UCSD-AML1 (cell line): ENCODE measurements around the gene LRPPRC.

Experiments used
- DNase-seq: peaks from one replicate; lab custom pipeline; 2025; ENCODE audit not compliant: unreplicated experiment; lab: John Stamatoyannopoulos, UW

The LRPPRC gene

DNA sequence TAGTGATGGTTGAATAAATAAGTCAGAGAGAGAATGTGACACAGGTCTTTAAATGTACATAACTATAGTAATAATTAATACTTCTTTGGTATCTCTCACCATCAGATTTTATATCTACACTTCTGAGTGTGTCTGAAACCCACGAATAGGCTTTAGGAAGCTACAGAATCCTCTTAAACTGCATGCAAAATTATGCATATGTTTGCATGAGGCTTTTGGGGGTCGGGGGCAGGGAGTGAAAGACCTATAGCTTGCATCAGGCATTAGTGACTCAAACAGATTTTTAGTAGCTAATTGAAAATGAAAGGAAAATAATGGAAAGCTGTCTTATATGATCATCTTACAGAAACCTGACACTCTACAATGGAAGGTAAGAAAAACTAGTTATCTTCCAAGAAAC, 14.9 kb downstream of the LRPPRC start:
- DNase-seq = no peak

DNA sequence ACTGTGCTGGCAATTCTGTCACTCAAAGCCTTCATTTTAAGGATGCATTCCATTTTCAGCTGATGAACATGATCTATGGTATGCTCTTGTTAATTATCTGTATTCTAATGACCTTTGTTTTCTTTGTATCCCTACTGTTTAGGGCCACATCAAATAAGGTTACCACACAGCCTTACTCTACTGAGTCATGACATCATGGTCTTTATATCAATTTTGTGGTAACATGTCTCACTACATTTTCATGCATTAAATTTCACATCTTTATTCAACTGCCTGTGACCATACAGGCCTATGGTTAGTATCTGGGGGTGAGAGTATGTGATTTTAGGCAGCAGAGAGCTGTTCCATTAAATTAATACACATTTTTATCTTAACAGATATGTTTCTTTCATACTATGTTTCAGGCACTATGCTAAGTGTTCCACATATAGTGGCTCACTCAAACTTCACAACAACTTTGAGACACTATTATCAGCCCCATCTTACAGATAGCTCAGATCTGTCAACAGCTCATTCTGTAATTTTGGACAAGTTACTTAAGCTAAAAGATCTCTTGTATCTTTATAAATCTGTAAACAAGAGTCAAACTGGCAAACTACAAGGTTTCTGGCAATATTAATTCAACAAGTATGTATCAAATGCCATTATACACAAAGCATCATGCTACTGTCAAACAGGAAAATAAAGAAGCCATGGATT, 18.0 kb downstream of the LRPPRC start:
- no peak for DNase-seq

DNA sequence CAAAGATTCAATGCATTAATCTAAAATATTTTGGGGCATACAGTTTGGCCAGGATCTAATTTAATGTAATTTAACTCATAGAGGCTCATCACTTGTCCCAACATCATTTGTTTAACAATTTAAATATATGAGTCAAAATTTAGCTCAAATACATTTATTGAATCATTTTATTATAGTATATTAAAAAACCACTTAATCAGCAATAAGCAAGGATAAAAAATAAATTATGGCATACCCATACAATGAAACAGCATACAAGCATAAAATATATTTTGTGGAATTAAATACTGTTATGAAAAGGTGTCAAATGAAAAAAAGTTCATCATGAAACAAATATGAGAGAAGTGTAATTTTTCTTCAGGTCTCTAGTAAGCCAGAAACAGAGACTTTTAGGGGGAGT, 34.9 kb downstream of the LRPPRC start:
- no peak for DNase-seq

DNA sequence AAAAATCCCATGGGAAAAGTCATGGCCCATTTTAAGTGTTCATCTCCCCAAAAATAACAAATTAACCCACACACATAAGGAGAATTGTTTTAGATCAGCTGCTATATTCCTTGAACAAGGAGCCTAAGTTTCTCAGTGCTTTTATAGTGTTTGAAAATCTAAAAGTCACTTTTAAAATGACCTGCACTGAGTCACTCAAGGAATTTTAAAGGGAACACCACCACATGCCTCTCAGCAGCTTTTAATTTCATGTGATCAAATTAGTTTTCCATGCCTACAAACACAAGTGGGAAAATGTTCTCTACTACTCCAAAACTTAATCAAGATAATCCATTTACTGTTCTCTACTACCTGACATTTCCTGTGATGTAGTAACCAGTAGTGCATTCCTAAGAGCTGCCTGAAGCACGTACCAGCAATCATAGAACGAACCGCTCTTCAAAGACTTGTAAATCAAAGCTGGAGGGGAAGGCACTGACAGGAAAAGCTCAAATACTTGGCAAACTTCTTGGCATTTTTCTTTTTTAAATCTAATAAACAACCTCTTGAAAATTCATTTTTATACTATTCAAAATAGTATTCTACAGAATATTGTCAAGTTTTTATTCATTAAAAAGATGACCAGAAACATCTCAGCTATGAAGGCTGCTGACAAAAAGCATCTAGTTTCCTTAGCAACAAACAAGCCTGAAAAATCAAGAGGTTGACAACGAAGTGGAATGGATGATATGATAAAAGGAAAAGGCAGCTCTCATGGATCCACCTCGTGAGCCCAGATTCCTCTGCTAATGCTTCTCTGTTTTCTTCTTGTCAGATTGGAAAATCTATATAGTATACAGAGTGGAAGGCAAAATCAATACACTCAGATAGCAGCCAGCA, 37.2 kb downstream of the LRPPRC start:
- DNase-seq = no peak

DNA sequence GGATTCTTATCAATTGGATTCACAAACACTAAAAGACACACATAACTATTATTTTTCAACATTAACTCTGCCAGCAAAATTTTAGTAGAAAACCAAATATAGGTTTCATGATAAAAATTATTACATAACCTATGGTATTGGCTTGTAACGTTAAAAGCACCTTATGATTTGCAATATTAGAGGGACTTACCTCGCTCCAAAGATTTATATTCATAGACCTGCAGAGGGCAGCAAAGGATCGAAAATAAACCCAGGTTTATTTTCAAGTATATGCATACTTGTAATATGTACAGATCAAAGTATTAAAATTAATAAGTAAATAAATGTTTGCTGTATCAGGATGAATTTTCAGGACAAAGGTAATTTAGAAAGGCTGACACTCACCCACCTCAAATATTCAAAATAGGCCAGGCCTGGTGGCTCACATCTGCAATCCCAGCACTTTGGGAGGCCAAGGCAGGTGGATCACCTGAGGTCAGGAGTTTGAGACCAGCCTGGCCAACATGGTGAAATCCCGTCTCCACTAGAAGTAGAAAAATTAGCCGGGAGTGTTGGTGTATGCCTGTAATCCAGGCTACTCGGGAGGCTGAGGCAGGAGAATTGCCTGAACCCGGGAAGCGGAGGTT, 45.3 kb downstream of the LRPPRC start:
- DNase-seq = no peak

DNA sequence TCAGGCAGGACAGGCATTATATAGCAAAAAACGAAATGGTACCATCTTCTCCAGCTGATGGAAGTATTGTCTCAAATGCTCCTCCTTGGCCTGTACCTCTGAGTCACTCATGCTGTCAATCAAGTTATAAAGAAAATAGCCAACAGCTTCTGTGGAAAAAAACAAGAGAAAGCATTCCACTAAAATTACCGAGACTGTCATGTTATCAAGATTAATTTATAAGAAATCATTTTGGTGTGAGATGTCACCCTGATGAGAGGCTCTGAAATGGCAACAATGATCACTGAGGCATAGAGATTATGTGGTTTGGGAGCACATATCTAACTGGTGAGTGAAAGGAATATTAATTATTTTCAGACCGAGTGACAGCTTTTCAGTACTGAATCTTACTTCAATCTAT, 47.4 kb downstream of the LRPPRC start:
- DNase-seq = no peak

DNA sequence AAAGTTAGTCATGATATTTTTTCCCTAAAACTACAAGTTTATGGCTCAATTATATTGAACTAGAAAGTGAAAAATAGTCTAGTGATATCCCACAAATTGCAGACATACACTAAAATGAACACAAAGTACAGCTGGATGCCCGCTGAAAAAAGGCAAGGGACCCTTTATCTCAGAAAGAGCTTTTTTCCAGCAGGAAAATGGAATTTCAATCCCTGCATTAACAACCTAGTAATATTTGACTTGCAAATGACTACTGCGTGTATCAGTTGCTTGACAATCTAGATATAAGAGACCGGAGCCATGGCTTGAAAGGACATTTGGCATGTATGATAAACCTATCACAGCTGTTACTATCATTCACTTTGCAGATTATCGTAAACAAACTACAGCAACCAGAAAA, 49.1 kb downstream of the LRPPRC start:
- DNase-seq = no peak

DNA sequence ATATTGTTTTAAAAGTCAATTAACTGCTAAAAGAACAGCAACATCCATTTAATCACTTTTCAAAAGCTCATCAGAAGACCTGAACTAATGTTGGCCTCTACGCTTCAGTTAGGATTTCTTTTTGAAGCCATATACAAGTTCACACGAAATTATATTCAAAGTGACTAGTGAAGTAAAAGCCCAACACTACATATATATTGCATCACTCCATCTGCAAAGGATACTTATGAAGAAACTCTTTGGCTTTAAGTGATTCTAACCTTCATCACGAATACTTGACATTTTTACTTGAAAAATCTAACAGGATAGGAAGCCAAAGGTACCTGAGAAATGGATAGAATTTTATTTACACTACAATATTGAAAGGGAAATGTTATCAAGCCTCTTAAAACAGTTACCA, 50.4 kb downstream of the LRPPRC start:
- no peak for DNase-seq

DNA sequence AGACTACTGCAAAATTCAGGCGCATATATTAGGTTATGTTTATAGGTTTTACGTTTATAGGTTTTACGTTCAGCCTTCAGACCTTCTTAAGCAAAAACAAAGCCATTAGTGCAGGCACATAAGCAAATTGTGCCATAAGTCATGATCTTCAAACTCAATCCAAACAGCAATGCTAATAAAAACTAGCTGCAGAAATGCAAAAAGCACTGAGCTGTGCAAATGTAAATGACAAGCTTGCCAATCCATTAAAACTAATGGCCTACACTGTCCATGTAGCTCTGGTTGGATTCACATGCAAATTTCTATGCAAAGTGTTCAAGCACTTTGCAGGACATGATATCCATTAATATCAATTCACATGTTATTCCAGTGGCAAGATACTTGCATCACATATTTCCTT, 50.9 kb downstream of the LRPPRC start:
- DNase-seq = no peak

DNA sequence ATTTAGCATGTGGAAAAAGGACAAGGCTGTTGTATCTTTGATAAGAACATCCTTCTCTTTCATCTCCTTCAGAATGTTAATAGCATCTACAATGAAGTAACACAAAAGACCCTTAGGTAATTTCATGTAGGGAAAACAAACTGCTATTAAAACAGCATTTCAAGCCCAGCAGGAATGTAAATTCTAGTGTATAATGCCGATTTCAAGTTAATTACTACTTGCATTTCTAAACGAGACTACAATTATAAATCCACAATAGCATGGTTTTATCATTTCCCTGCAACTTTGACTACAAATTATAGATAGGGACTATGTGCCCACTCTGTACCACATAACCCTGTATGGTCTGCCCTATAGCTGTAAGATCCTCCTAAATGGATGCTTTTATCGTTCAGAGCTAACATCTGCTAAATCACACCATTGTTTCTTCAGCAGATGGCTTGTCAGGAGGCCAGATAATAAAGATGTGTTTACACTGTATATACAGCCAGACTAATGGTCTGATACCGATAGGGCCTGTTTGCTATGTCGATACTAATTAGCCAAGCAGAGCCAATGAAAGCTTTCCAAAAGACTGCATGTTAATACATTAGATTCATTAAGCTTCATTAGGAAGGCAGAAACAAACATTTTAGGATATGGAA, 51.9 kb downstream of the LRPPRC start:
- no peak for DNase-seq

DNA sequence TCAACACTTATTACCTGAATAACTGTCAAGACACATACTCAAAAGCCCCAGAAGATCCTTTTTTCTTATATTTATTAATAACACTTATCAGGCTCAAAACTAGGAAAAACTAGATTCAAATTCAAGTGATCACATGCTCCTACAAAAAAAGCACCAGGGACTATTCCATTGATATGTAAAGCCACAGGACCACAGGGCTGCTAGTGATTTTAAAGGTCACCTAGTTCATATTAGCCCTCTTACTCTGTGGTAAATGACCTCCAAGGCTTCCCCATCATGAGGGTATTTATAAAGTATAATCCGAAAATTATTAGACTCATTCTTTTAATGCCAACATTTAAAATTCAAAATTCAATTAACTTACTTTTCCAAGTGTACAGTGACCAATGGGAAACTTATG, 52.5 kb downstream of the LRPPRC start:
- DNase-seq = no peak

DNA sequence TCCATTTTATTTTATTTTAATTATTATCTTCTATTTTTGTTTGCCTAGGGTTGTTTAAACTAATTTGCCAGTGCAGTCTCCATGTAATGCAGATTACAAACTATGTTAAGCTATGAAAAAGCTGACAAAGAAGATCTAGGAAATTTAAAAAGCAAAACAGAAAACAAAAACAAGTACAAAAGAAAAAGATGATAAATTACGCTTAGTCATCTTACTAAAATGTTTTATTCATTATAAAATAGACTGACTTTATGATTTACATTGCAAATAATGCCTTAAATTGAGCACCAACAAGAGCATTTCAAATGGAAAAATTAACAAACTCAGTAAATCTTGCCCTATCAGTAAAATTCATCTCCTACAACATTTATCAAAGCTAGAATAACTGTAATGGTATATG, 52.9 kb downstream of the LRPPRC start:
- no peak for DNase-seq

DNA sequence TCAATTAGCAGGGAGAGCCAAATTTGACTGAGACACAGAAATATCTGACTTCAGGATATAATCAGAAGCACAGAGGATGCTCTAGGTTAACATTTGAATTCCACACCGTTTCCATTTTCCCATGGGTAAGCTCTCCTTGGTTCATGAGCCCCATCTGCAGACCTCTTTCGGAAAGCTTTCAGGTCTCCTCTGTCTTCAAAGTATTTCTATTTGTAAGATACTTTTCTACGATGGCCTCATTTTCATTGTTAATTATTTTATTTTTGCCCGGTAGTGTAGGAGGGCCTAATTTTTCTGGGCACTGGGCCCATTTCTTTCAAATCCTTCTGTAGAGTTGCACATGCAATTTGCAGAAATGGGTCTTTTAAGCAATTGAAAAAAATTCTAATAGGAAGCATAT, 53.8 kb downstream of the LRPPRC start:
- no peak for DNase-seq

DNA sequence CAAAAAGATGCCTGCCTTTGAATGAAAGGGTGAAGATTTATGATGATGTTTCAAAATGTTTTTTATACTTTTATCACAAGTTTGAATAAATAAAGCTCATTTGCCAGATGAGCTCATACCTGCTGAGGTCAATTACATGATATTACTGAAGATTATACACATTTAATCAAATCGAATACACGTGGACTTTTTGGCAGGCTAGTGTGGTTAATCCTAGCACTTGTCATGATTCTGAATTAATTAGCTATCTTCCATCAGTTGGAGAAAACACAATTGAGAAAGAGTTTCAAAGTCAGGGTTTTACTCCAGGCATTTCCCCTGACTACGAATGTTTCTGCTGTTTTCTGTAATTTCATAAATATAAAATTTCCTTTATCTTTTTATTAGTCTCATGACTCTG, 54.4 kb downstream of the LRPPRC start:
- DNase-seq = no peak

DNA sequence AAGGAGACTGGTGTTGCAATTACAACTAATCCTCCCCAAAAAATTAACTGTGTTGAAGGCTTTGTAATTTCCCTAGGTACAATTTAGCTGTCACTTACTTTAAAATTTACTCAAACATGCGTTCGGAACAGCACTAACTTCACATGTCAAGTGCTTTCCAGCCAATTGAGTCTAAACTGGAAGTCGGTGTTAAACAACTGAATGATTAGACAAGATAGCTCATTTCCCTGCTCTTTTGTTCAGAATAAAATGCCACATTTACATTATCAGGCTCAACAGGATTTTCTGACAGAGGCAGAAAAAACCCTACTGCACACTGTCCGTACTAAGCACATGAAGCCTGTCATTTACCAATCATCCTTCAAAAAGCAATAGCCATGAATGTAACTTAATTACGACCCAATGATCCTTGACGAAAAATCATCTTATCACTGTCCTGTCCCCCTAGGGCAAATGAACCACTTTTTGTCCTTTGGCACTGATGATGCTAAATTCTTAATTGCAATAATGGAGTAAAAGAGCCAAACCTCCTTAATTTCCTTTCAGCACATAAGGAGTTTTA, 56.0 kb downstream of the LRPPRC start:
- no peak for DNase-seq

DNA sequence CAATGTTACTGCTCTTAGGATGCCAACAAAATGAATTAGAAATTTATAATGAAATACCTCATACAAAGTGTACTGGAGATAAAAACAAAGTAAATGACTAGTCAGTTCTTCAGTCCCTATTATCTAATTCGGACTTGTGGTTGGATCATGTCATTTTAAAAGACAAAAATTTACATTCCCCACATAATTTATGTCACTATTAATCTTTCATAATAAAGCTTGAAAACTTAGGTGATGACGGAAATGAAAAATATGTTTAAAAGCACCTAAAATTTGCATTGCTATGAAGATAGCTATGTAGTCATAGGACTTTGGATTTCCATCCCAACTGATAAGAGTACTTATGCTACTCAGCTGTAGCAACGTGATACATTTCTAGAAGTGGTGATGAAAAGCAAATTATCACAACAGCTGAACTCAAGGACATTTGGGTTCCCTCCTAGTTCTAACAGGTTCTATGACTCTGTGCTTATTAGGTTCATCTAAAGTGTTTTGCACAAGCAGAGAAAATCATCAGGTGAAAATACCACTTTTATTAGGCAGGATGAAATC, 58.4 kb downstream of the LRPPRC start:
- no peak for DNase-seq

DNA sequence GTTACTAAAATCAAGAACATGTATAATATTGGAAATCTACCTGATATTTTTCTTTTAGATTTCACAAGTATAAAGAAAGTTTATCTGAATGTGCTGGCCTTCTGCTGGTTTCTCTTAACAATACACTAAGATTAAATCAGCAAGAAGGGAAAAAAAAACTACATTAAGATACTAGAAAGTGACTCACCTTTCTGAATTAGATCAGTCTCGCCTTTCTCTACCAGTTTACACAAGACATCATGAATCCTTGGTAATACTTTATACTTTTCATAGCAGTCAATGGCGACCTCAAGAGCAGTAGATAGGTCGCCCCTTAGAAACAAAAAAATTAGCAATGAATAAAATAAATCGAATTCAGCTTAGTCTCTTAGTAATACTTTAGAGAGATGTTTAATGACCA, 61.2 kb downstream of the LRPPRC start:
- no peak for DNase-seq

DNA sequence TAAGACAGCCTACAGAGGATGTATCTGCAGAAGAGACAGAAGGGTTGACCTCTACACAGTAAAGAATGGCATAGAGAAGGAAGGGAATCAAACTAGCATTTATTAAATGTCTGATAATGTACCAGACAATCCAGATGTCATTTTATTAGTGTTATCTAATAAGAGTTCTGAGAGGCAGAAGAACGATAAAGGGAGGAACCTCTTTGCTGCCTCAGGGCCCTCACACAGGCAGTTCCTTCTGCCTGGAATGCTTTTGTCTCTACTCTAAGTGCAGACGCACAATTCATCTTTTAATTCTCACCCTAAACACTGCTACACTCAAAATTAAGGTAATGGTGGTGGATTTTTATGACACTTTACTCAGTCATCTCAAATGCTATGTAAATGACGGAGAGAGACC, 64.5 kb downstream of the LRPPRC start:
- no peak for DNase-seq

DNA sequence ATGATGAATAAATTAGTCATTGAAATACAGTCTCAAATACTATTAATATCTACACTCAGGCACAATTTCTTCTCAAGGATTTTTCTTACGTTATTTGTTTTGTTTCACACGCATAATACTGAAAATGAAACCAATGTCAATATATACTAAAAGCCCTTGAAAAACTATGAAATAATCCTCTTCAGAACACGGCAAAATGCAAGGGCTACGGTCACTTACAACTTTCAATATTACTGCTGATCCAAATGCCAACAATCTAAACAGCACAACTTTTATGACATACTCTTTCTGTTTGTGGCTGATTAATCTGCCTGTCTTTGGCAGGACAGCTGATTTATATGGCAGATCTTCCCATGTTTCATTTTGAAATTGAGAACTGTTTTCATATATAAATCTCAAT, 68.3 kb downstream of the LRPPRC start:
- no peak for DNase-seq

DNA sequence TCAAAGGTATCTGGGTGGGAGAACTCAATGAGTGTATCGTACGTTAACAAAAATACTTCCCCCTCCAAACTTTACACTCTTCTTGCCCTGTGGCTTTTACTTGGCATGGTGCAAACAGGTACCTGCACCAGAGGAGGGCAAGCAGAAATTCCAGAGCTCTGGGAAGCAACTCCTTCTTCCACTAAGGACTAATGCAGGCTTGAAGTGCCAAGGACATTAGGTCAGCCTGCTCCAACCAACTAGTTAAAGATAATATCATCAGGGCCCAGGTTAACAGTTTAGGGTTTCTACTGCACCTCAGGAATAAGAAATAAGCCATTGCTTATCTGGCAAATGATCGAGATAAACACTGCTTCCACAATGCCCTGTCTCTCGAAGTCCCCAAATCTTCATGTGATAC, 70.4 kb downstream of the LRPPRC start:
- DNase-seq = no peak

DNA sequence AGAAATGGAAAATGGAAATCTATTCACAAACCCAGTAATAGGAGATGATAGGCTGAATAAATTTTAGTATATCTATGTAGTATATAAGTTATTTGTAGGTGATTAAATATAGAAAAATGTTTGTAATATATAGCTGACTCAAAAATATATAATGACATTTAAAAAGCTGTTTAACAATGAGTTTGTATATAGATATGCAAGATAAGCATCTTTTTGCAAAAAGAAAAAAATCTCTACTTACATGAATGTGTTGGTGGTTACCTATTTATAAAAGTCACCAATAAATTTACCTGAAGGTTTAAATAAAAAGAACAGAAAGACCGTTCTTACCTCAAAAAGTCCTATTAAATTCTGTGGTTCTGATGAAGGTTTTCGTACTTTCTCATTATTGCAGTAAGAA, 71.3 kb downstream of the LRPPRC start:
- DNase-seq = no peak
